Measurements from ENCODE around the gene MAST4. TPM values are rescaled to one million over a fixed set of nuclear protein-coding genes. Genes with fewer than 3 reads are reported as not detected.
A peak's percentile ranks its signal among the peaks of the same experiment; 100 is the strongest.

The MAST4 gene
- total RNA-seq, 2 donors from 2014 or later = 9.5 to 20.8 TPM

DNA sequence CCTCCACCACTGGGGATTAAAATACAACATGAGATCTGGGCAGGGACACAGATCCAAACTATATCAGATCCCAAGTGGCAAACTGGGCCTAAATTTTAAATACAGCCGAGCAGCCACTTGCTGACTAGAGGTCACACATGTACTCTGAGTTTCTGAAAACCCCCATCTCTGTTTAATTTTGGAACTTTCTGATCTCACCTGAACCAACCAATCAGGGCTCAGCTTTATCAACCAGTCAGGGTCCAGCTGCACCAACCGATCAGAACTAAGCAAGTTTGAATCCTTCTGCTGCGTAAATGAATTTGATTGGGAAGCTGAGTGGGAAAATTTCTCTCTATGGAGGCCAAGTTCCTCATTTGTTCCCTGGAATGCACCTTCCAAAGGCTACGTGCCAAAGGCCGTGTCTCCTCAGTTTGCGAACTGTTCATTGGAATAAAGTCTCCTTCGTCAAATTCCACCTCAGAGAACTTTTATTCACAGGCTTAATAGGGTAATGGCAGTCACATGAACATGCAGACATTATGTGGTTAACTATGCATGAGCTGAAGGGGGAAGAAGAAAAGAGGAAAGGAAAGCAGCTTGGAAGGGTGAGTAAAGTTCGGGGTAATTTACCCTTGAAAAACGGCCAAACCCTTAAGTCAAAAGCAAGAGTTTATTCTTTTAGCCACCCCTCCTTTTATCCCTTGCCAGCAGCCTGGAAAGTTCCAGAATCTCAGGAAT lies 596.7 kb downstream of the MAST4 start:
- TF ChIP-seq, protein P1, sequence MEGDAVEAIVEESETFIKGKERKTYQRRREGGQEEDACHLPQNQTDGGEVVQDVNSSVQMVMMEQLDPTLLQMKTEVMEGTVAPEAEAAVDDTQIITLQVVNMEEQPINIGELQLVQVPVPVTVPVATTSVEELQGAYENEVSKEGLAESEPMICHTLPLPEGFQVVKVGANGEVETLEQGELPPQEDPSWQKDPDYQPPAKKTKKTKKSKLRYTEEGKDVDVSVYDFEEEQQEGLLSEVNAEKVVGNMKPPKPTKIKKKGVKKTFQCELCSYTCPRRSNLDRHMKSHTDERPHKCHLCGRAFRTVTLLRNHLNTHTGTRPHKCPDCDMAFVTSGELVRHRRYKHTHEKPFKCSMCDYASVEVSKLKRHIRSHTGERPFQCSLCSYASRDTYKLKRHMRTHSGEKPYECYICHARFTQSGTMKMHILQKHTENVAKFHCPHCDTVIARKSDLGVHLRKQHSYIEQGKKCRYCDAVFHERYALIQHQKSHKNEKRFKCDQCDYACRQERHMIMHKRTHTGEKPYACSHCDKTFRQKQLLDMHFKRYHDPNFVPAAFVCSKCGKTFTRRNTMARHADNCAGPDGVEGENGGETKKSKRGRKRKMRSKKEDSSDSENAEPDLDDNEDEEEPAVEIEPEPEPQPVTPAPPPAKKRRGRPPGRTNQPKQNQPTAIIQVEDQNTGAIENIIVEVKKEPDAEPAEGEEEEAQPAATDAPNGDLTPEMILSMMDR (IDR thresholded peaks at IDR 0.05) = no peak
- peaks cover 6% of the 10 kb centered on the region for H3K4me1 ChIP-seq
- H3K27ac ChIP-seq = peak overlapping the region; percentile 51
- no peak overlapping the region for H3K9ac ChIP-seq (ENCODE audit: low read depth in 2 of 2, low read length in 2 of 2)
- H3K36me3 ChIP-seq = no peaks in the 10 kb centered on the region
- intact Hi-C loops (cut with DNase I) = no loop called here
- no peaks in the 10 kb centered on the region for H3K27me3 ChIP-seq
- H3K9me3 ChIP-seq = no peaks in the 10 kb centered on the region
- no peak for DNase-seq
- H3K4me3 ChIP-seq = no peak overlapping the region

DNA sequence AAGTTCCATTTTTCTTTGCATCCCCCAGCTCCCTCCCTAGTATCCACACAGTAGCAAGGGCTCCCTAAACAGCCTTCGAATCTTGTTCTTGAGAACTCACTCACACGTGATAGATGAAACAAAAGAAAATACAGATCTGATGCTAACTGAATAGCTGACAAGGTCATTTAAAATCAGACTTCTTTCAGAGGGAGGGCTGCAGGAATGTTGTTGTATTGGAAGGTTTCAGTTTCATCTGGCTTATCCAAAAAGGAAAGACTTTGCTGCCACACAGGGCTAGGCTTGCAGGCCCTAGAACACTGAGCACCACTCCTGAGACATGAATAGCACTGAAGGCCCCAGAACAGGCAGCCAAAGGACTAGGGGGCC lies 597.2 kb downstream of the MAST4 start:
- no peaks in the 10 kb centered on the region for H3K27me3 ChIP-seq
- peak overlapping the region; percentile 51 for H3K27ac ChIP-seq
- H3K9ac ChIP-seq (ENCODE audit: low read depth in 2 of 2, low read length in 2 of 2) = no peak overlapping the region
- H3K4me3 ChIP-seq = no peak overlapping the region
- DNase-seq = no peak
- intact Hi-C loops (cut with DNase I) = no loop called here
- no peaks in the 10 kb centered on the region for H3K9me3 ChIP-seq
- H3K4me1 ChIP-seq = peaks cover 6% of the 10 kb centered on the region
- no peaks in the 10 kb centered on the region for H3K36me3 ChIP-seq
- TF ChIP-seq, protein P1 (IDR thresholded peaks at IDR 0.05) = no peak

DNA sequence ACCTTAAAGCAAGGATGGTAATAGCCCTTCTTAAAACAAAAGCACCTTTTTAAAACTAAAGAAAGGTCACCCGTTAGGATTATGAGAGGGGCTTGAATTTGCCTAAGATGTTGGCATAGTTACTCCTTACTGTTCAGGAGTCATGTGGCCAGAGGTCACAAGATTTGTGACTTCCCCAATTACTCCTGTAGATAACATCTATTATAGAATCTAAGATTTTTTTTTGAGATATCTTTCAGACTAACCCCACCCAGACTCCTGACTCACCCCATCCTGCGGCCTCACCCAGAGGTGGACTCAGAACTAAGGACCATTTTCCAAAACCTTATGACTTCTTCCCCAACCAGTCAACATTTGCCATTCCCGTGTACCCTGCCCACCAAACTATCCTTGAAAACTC lies 598.0 kb downstream of the MAST4 start:
- Histone ChIP-seq H3K9me3 (no peaks in the 10 kb centered on the region), H3K36me3 (no peaks in the 10 kb centered on the region), H3K4me1 (peaks cover 6% of the 10 kb centered on the region), H3K27ac (no peak overlapping the region), H3K27me3 (no peaks in the 10 kb centered on the region), H3K4me3 (no peak overlapping the region), H3K9ac (ENCODE audit: low read depth in 2 of 2, low read length in 2 of 2) (no peak overlapping the region)
- intact Hi-C loops (cut with DNase I) = no loop called here
- TF ChIP-seq, protein P1 (IDR thresholded peaks at IDR 0.05) = no peak
- DNase-seq = no peak

DNA sequence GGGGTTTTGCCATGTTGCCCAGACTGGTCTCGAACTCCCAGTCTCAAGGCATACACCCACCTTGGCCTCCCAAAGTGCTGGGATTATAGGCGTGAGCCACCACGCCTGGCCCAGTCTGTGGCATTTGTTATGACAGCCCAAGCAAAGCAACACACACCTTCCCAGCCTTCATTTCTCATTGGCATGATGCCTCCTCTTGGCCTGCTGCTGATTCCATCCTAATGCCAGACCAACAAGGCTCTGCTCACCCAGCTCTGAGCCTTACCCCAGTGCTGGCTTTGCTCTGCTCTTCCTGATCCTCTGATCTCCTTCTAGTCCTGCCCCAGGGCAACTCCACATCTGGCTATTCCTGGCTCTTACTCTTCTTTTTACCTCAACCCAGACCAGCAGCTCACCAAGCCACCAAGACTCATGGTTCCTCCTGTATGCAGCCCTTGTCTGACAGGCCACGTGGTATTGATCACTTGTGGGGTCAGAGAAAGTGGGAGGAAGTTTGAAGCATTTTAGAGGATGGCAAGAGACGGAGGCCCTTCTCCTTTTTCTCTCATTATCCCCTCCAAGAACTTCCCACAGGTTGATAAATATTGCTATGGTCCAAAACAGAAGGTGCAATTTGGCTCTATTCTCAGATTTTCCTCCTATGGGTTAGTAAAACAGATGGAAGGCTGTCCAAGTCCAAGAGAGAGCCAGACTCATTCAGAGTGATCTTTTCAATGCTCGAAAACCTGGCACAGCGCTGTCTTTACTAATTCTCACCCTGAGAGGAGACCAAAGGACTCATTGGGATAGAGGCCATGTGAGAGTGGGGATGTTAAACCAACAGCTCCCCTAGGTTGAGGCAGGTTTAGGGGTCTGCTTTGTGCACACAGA lies 599.4 kb downstream of the MAST4 start:
- no peak for DNase-seq
- Histone ChIP-seq H3K27me3 (no peaks in the 10 kb centered on the region), H3K9ac (ENCODE audit: low read depth in 2 of 2, low read length in 2 of 2) (no peak overlapping the region), H3K4me3 (no peak overlapping the region), H3K9me3 (no peaks in the 10 kb centered on the region), H3K27ac (no peak overlapping the region), H3K4me1 (peaks cover 6% of the 10 kb centered on the region), H3K36me3 (no peaks in the 10 kb centered on the region)
- TF ChIP-seq, protein P1 (IDR thresholded peaks at IDR 0.05) = no peak
- intact Hi-C loops (cut with DNase I) = no loop called here

DNA sequence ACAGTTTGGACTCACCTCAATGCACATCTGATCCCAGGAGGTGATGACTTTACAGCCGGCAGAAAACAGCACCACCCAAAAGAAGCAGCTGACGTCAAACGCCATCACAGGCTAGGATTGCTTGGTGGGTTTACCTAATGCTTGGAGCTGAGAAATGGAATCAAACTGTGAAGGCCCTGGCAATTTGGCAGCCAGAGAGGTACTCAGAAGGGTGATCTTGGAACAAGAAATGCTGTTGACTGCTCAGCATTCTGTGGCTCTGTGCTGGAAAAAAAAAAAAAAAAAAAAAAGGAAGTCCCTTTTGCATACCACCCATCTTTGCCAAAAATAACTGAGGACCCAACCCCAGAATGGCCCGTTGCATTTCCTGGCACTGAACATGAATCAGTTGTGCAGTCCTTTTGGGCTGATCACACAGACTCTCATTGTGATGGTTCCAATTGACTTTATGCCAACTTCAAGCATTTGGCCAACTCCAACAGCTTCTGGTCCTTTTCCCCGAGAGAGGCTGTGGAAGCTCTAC lies 600.4 kb downstream of the MAST4 start, which contains the start of gene CD180:
TSS of gene CD180 (minus strand) at position 263 of the 523 bp plus-strand sequence. CDS start at position 105, 158 bp downstream.
- Histone ChIP-seq H3K27ac (no peak within 1 kb of the TSS), H3K9me3 (no peaks in the 10 kb centered on the region), H3K36me3 (no peaks in the 10 kb centered on the region), H3K27me3 (no peaks in the 10 kb centered on the region), H3K9ac (ENCODE audit: low read depth in 2 of 2, low read length in 2 of 2) (no peak within 1 kb of the TSS), H3K4me1 (peaks cover 6% of the 10 kb centered on the region), H3K4me3 (no peak within 1 kb of the TSS)
- DNase-seq = no peak
- TF ChIP-seq, protein P1 (IDR thresholded peaks at IDR 0.05) = no peak
- intact Hi-C loops (cut with DNase I) = no loop called here
